Activated CD8-positive, alpha-beta memory T cell treated with anti-CD3 and anti-CD28 coated beads for 24 hours (primary cell): ENCODE measurements around the gene CNTN2.
A peak's percentile ranks its signal among the peaks of the same experiment; 100 is the strongest.

Experiments used
- DNase-seq: peaks from one replicate; pipeline ENCODE4 v3.0.0-alpha.2; 2020

The CNTN2 gene

GRCh38 chr1:205057808-205058575 lies 15.0 kb downstream of the CNTN2 start:
- no peak for DNase-seq

- no peak for DNase-seq
Measured at GRCh38 chr1:205058853-205059252, 15.8 kb downstream of the CNTN2 start.

- DNase-seq = no peak
Measured at GRCh38 chr1:205059660-205060059, 16.6 kb downstream of the CNTN2 start.

- DNase-seq = no peak
Measured at GRCh38 chr1:205060746-205061145, 17.7 kb downstream of the CNTN2 start.

GRCh38 chr1:205061227-205061626 lies 18.2 kb downstream of the CNTN2 start:
- DNase-seq = peak; percentile 59

GRCh38 chr1:205061665-205062069 lies 18.7 kb downstream of the CNTN2 start:
- peak; percentile 85 for DNase-seq

- no peak for DNase-seq
Measured at GRCh38 chr1:205062319-205062718, 19.3 kb downstream of the CNTN2 start.

- DNase-seq = no peak
Measured at GRCh38 chr1:205062895-205063294, 19.9 kb downstream of the CNTN2 start.

GRCh38 chr1:205064301-205064700 lies 21.3 kb downstream of the CNTN2 start:
- DNase-seq = no peak

- no peak for DNase-seq
Measured at GRCh38 chr1:205064741-205065316, 21.8 kb downstream of the CNTN2 start.

- no peak for DNase-seq
Measured at GRCh38 chr1:205065666-205066065, 22.7 kb downstream of the CNTN2 start.

- DNase-seq = no peak
Measured at GRCh38 chr1:205066141-205066818, 23.3 kb downstream of the CNTN2 start.

- no peak for DNase-seq
Measured at GRCh38 chr1:205067031-205067430, 24.0 kb downstream of the CNTN2 start.

GRCh38 chr1:205068001-205068400 lies 25.0 kb downstream of the CNTN2 start:
- no peak for DNase-seq

- DNase-seq = no peak
Measured at GRCh38 chr1:205068457-205069040, 25.5 kb downstream of the CNTN2 start.

GRCh38 chr1:205069371-205070125 lies 26.5 kb downstream of the CNTN2 start:
- DNase-seq = no peak

- DNase-seq = no peak
Measured at GRCh38 chr1:205071028-205071409, 28.0 kb downstream of the CNTN2 start.

- no peak for DNase-seq
Measured at GRCh38 chr1:205071801-205072200, 28.8 kb downstream of the CNTN2 start.

GRCh38 chr1:205072286-205072685 lies 29.3 kb downstream of the CNTN2 start:
- DNase-seq = no peak

- DNase-seq = no peak
Measured at GRCh38 chr1:205072881-205073280, 29.9 kb downstream of the CNTN2 start.

GRCh38 chr1:205073511-205073910 lies 30.5 kb downstream of the CNTN2 start:
- no peak for DNase-seq

GRCh38 chr1:205074084-205074483 lies 31.1 kb downstream of the CNTN2 start:
- DNase-seq = peak; percentile 24

- peak; percentile 35 for DNase-seq
Measured at GRCh38 chr1:205074513-205074912, 31.5 kb downstream of the CNTN2 start.
